Fibroblast of skin of back (primary cell): ENCODE data around the gene ZMIZ1.

Experiments used
- DNase-seq: peaks from one replicate; pipeline ENCODE4 v3.0.0-alpha.2; 2013

The ZMIZ1 gene

GRCh38 chr10:79346388-79347225 is 277.8 kb downstream of the ZMIZ1 start:
- no peak for DNase-seq

GRCh38 chr10:79347226-79347893 is 278.6 kb downstream of the ZMIZ1 start, which contains the start of gene PPIF:
PPIF (plus strand) TSS chr10:79347469; CDS start chr10:79347549, 80 bp downstream.
- DNase-seq: peak; percentile 91

GRCh38 chr10:79347894-79348639 is 279.3 kb downstream of the ZMIZ1 start:
- DNase-seq: peak; percentile 61

- no peak for DNase-seq
Measured at GRCh38 chr10:79348640-79348988, 279.8 kb downstream of the ZMIZ1 start.

- DNase-seq: no peak
Measured at GRCh38 chr10:79349072-79349491, 280.3 kb downstream of the ZMIZ1 start.

GRCh38 chr10:79349766-79350406 is 281.1 kb downstream of the ZMIZ1 start:
- no peak for DNase-seq

- DNase-seq: no peak
Measured at GRCh38 chr10:79350407-79351154, 281.8 kb downstream of the ZMIZ1 start.

GRCh38 chr10:79351332-79351731 is 282.6 kb downstream of the ZMIZ1 start:
- no peak for DNase-seq

GRCh38 chr10:79352035-79352877 is 283.5 kb downstream of the ZMIZ1 start:
- DNase-seq: no peak

GRCh38 chr10:79353000-79353406 is 284.2 kb downstream of the ZMIZ1 start:
- DNase-seq: no peak

- no peak for DNase-seq
Measured at GRCh38 chr10:79353726-79354125, 285.0 kb downstream of the ZMIZ1 start.

- DNase-seq: no peak
Measured at GRCh38 chr10:79354141-79354540, 285.4 kb downstream of the ZMIZ1 start.

- DNase-seq: no peak
Measured at GRCh38 chr10:79354615-79355014, 285.8 kb downstream of the ZMIZ1 start.

GRCh38 chr10:79355420-79356017 is 286.8 kb downstream of the ZMIZ1 start:
- no peak for DNase-seq

- DNase-seq: no peak
Measured at GRCh38 chr10:79356104-79356503, 287.3 kb downstream of the ZMIZ1 start.

GRCh38 chr10:79357180-79357579 is 288.4 kb downstream of the ZMIZ1 start:
- no peak for DNase-seq

- no peak for DNase-seq
Measured at GRCh38 chr10:79358811-79359210, 290.0 kb downstream of the ZMIZ1 start.

GRCh38 chr10:79359816-79360498 is 291.2 kb downstream of the ZMIZ1 start:
- no peak for DNase-seq

- no peak for DNase-seq
Measured at GRCh38 chr10:79360499-79361342, 292.0 kb downstream of the ZMIZ1 start.
